ENCODE measurements around the gene ABCC8. TPM values are rescaled to one million over a fixed set of nuclear protein-coding genes. Genes with fewer than 3 reads are reported as not detected.

Gene ABCC8
- total and polyA plus RNA-seq, 2 of the 8 experiments (the other 6 are each of a cell fraction or from before 2014, with no cell fraction given) = 3.7 to 4.9 TPM

DNA sequence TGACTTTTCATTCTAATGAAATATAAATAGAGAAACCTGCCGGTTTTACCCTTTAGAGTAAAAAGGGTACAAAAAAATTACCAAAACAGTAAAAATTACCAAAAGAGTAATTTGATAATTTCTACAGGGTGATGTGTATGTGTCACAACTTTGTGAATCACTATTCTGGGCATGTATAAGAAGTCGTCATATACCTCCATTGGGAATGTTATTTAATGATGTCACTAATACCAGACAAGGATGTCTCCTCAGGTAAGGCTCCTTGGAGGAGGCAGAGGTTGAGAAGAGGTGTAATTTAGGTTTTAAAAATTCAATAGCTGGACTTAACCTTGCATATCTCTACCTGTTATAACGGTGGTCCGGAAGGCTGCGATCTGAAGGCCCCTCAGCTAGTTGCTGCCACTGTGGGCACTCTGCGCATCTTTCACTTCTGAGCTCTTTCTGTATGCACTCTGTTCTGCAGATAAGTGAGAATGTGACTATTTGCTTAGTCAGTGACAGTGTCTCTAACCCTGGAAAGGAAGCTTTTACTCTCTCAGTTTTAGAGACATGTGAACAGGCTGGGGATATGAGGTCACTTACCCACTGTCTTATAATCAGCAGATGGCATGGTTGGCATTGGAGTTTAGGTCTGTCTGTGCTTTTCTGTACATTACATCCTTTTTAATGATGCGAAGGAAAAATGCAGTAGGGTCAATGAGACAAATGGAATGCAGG lies 126.0 kb downstream of the ABCC8 start (continued):
- no peak for TF ChIP-seq GTF2F1 (IDR thresholded peaks at IDR 0.05; ENCODE audit: borderline replicate concordance, low read depth, low read length)
- TF ChIP-seq BACH1 (IDR thresholded peaks at IDR 0.05; ENCODE audit: low read length) = no peak
